ENCODE data around the gene CORO2B. TPM values are rescaled to one million over a fixed set of nuclear protein-coding genes. Genes with fewer than 3 reads are reported as not detected.

Gene CORO2B
- total and polyA plus RNA-seq, 9 of the 15 experiments (the other 6 are each of a cell fraction or from before 2014, with no cell fraction given): not detected

DNA sequence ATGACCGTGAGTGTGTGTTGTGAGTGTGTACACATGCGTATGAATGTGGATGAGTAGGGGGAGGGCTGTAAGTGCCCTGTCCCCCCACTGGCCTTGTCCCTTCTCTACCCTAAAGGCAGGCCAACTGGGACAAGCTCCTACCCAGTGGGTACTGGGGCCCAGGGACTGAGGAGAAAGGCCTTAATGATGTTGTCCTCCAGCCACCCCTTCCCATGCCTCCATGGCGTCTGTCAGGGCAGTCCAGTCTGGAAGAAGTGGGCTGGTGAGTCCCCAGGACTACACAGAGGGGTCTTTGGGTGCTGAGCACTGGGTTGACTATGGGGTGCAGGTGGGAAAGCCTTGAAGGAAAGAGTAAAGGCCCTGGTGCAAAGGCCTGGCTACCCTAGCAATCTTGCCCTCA, 16.9 kb upstream of the CORO2B start:
- Histone ChIP-seq H3K36me3 (ENCODE audit: control insufficient read depth, insufficient read depth, low read length) (no peaks in the 10 kb centered on the region), H3K9ac (ENCODE audit: insufficient read depth in 1 of 2, low read depth in 2 of 2, low read length in 2 of 2) (no peak overlapping the region), H3K27me3 (ENCODE audit: control insufficient read depth in 2 of 2, insufficient read depth in 2 of 2, low read length in 2 of 2) (peaks cover 5 to 49% of the 10 kb centered on the region in 2 experiments; a peak in 4 of 5 replicates), H4K20me1 (replicated peaks; ENCODE audit: control insufficient read depth, insufficient read depth, low read length) (peaks cover 15% of the 10 kb centered on the region; the same call in 1 of the 2 replicates), H3K4me1 (replicated peaks in 1 of 2; ENCODE audit: control insufficient read depth in 2 of 2, insufficient read depth in 2 of 2, low read length in 2 of 2) (peaks cover 0 to 7% of the 10 kb centered on the region in 2 experiments; a peak in 2 of 5 replicates), H3K27ac (ENCODE audit: extremely low read depth, low read depth, low read length) (no peak overlapping the region), H3K79me2 (ENCODE audit: control insufficient read depth, insufficient read depth, low read length) (no peaks in the 10 kb centered on the region), H3K4me2 (ENCODE audit: insufficient read depth, low read length) (no peak overlapping the region), H3K9me3 (replicated peaks; ENCODE audit: control insufficient read depth, insufficient read depth, low read depth, low read length) (no peaks in the 10 kb centered on the region), H3K4me3 (no peak overlapping the region), H3K9me1 (ENCODE audit: control insufficient read depth, insufficient read depth, low read length) (no peaks in the 10 kb centered on the region), H2AFZ (ENCODE audit: low read depth, low read length) (no peak overlapping the region)
- TF ChIP-seq MEIS2 (IDR thresholded peaks at IDR 0.05; ENCODE audit: partially characterized antibody) (no peak), ZNF76 (CRISPR knock-in tag; IDR thresholded peaks at IDR 0.05; ENCODE audit: borderline replicate concordance) (no peak), GABPB1 (CRISPR knock-in tag; IDR thresholded peaks at IDR 0.05) (no peak), TCF3 (CRISPR knock-in tag; IDR thresholded peaks at IDR 0.05) (no peak), C11orf30 (IDR thresholded peaks at IDR 0.05; ENCODE audit: low read depth) (no peak), TOE1 (IDR thresholded peaks at IDR 0.05; ENCODE audit: borderline replicate concordance) (no peak), TOE1 (CRISPR knock-in tag; IDR thresholded peaks at IDR 0.05; ENCODE audit: borderline replicate concordance, low read depth) (no peak), PML (IDR thresholded peaks at IDR 0.05; ENCODE audit: low read length) (no peak), TBP (optimal IDR thresholded peaks at IDR 0.05; ENCODE audit: low read depth, low read length) (no peak), SMARCC2 (IDR thresholded peaks at IDR 0.05; ENCODE audit: low read depth) (no peak), RFX5 (IDR thresholded peaks at IDR 0.05; ENCODE audit: low read depth, low read length) (no peak), ZSCAN29 (IDR thresholded peaks at IDR 0.05) (no peak), SNIP1 (IDR thresholded peaks at IDR 0.05; ENCODE audit: low read depth) (no peak), HDAC2 (IDR thresholded peaks at IDR 0.05) (no peak)
- TF ChIP-seq, protein P1, sequence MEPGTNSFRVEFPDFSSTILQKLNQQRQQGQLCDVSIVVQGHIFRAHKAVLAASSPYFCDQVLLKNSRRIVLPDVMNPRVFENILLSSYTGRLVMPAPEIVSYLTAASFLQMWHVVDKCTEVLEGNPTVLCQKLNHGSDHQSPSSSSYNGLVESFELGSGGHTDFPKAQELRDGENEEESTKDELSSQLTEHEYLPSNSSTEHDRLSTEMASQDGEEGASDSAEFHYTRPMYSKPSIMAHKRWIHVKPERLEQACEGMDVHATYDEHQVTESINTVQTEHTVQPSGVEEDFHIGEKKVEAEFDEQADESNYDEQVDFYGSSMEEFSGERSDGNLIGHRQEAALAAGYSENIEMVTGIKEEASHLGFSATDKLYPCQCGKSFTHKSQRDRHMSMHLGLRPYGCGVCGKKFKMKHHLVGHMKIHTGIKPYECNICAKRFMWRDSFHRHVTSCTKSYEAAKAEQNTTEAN (CRISPR knock-in tag; IDR thresholded peaks at IDR 0.05): no peak
- TF ChIP-seq, protein P2, sequence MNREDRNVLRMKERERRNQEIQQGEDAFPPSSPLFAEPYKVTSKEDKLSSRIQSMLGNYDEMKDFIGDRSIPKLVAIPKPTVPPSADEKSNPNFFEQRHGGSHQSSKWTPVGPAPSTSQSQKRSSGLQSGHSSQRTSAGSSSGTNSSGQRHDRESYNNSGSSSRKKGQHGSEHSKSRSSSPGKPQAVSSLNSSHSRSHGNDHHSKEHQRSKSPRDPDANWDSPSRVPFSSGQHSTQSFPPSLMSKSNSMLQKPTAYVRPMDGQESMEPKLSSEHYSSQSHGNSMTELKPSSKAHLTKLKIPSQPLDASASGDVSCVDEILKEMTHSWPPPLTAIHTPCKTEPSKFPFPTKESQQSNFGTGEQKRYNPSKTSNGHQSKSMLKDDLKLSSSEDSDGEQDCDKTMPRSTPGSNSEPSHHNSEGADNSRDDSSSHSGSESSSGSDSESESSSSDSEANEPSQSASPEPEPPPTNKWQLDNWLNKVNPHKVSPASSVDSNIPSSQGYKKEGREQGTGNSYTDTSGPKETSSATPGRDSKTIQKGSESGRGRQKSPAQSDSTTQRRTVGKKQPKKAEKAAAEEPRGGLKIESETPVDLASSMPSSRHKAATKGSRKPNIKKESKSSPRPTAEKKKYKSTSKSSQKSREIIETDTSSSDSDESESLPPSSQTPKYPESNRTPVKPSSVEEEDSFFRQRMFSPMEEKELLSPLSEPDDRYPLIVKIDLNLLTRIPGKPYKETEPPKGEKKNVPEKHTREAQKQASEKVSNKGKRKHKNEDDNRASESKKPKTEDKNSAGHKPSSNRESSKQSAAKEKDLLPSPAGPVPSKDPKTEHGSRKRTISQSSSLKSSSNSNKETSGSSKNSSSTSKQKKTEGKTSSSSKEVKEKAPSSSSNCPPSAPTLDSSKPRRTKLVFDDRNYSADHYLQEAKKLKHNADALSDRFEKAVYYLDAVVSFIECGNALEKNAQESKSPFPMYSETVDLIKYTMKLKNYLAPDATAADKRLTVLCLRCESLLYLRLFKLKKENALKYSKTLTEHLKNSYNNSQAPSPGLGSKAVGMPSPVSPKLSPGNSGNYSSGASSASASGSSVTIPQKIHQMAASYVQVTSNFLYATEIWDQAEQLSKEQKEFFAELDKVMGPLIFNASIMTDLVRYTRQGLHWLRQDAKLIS (CRISPR knock-in tag; IDR thresholded peaks at IDR 0.05): no peak
- ChIA-PET CTCF (ENCODE audit: low intra/inter-chr PET ratio) (no interaction called here), POLR2A (no interaction called here)
- no TSS peak for BruUV-seq (replicated peaks)
- WGBS (ENCODE audit: insufficient coverage, low coverage, missing lambda C conversion rate): 0% methylated on average over 3 of the region's 3 CpGs
- no peak for FAIRE-seq
- in situ Hi-C loops (cut with MboI): no loop called here
- no peak for ATAC-seq
- DNase-seq (ENCODE audit: extremely low read depth in 1 of 4, low spot score in 3 of 4): no peak
- intact Hi-C loops (cut with micrococcal nuclease): no loop called here

All from K562 (cell line).